ENCODE results near the gene PODXL2. TPM values are rescaled to one million over a fixed set of nuclear protein-coding genes. Genes with fewer than 3 reads are reported as not detected.

The PODXL2 gene
- polyA plus RNA-seq, 1 donor (not counting 4 experiments of a cell fraction or from before 2014, with no cell fraction given), result 1.6 TPM

DNA sequence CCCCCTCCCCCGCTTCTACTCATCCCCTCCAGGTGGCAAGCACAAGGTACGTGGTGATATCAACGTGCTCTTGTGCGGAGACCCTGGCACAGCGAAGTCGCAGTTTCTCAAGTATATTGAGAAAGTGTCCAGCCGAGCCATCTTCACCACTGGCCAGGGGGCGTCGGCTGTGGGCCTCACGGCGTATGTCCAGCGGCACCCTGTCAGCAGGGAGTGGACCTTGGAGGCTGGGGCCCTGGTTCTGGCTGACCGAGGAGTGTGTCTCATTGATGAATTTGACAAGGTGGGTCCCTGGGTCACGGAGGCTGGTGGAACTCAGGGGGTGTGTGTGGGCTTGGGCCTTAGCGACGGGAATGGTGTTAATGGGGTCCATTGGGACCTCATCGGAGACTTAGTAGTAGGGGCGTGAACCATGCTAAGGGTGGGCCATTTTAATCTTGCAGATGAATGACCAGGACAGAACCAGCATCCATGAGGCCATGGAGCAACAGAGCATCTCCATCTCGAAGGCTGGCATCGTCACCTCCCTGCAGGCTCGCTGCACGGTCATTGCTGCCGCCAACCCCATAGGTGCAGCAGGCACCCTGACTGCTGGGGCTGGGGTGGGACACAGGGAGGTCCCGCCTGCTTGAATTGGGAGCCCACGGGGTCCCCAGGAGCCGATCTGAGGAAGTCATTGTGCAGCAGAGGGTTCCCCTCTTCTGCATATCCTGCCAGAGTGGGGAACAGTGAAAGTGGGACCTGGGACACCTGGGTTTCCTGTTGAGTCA lies 12.0 kb upstream of the PODXL2 start:
- H3K9ac ChIP-seq (ENCODE audit: control insufficient read depth, extremely low read depth, insufficient read depth, low read length), result no peak overlapping the region
- peaks cover 1 to 28% of the 10 kb centered on the region in 2 experiments for H3K36me3 ChIP-seq (ENCODE audit: control insufficient read depth in 2 of 2, extremely low read depth in 1 of 2, insufficient read depth in 2 of 2, low read length in 2 of 2)
- H3K27me3 ChIP-seq (ENCODE audit: control insufficient read depth, extremely low read depth, insufficient read depth, low read length), result no peaks in the 10 kb centered on the region
- H2AFZ ChIP-seq (ENCODE audit: control insufficient read depth, low read length), result no peak overlapping the region
- no peaks in the 10 kb centered on the region for H3K4me1 ChIP-seq (ENCODE audit: control insufficient read depth, extremely low read depth, insufficient read depth, low read length)
- H3K4me3 ChIP-seq (ENCODE audit: control insufficient read depth in 2 of 3, extremely low read depth in 1 of 3, insufficient read depth in 2 of 3, low read depth in 1 of 3, low read length in 3 of 3), result no peak overlapping the region
- FAIRE-seq, result no peak
- no peaks in the 10 kb centered on the region for H3K9me3 ChIP-seq (ENCODE audit: control insufficient read depth, low read depth, low read length)
- H3K27ac ChIP-seq (ENCODE audit: control insufficient read depth, insufficient read depth, low read length), result no peak overlapping the region
- no peaks in the 10 kb centered on the region for H3K79me2 ChIP-seq (ENCODE audit: control insufficient read depth, insufficient read depth, low read length)
- no peak for TF ChIP-seq EZH2 (IDR thresholded peaks at IDR 0.05; ENCODE audit: low read length)
- TF ChIP-seq, protein P1, sequence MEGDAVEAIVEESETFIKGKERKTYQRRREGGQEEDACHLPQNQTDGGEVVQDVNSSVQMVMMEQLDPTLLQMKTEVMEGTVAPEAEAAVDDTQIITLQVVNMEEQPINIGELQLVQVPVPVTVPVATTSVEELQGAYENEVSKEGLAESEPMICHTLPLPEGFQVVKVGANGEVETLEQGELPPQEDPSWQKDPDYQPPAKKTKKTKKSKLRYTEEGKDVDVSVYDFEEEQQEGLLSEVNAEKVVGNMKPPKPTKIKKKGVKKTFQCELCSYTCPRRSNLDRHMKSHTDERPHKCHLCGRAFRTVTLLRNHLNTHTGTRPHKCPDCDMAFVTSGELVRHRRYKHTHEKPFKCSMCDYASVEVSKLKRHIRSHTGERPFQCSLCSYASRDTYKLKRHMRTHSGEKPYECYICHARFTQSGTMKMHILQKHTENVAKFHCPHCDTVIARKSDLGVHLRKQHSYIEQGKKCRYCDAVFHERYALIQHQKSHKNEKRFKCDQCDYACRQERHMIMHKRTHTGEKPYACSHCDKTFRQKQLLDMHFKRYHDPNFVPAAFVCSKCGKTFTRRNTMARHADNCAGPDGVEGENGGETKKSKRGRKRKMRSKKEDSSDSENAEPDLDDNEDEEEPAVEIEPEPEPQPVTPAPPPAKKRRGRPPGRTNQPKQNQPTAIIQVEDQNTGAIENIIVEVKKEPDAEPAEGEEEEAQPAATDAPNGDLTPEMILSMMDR (optimal IDR thresholded peaks at IDR 0.05 in 1 of 3, IDR thresholded peaks at IDR 0.05 in 1 of 3, conservative IDR thresholded peaks at IDR 0.05 in 1 of 3; ENCODE audit: extremely low read depth in 1 of 3, insufficient read depth in 2 of 3, low read length in 3 of 3), result no peak
- no peak overlapping the region for H3K4me2 ChIP-seq (ENCODE audit: control insufficient read depth, extremely low read depth, insufficient read depth, low read depth, low read length)
- no peak for DNase-seq (ENCODE audit: low read depth, low spot score)
- dilution Hi-C loops (cut with MboI; ENCODE audit: extremely low pct_ligation_motif_present, low sequenced_read_pairs), result no loop called here
- no peaks in the 10 kb centered on the region for H3K9me1 ChIP-seq (ENCODE audit: control insufficient read depth, extremely low read depth, insufficient read depth, low read length)
- no peaks in the 10 kb centered on the region for H4K20me1 ChIP-seq (ENCODE audit: control insufficient read depth, extremely low read depth, insufficient read depth, low read length)

DNA sequence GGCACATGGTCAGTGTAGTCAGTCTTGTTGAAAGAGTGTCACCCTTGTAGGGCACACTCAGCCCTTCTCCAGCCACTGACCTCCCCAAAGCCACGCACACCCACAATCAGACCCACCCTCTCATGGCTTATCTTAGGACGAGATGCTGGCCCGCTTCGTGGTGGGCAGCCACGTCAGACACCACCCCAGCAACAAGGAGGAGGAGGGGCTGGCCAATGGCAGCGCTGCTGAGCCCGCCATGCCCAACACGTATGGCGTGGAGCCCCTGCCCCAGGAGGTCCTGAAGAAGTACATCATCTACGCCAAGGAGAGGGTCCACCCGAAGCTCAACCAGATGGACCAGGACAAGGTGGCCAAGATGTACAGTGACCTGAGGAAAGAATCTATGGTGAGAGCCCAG lies 10.1 kb upstream of the PODXL2 start:
- H3K4me2 ChIP-seq (ENCODE audit: control insufficient read depth, extremely low read depth, insufficient read depth, low read depth, low read length), result no peak overlapping the region
- H3K9me1 ChIP-seq (ENCODE audit: control insufficient read depth, extremely low read depth, insufficient read depth, low read length), result no peaks in the 10 kb centered on the region
- no peak overlapping the region for H3K27ac ChIP-seq (ENCODE audit: control insufficient read depth, insufficient read depth, low read length)
- H2AFZ ChIP-seq (ENCODE audit: control insufficient read depth, low read length), result no peak overlapping the region
- DNase-seq (ENCODE audit: low read depth, low spot score) (no peak), FAIRE-seq (no peak)
- no peaks in the 10 kb centered on the region for H4K20me1 ChIP-seq (ENCODE audit: control insufficient read depth, extremely low read depth, insufficient read depth, low read length)
- H3K4me3 ChIP-seq (ENCODE audit: control insufficient read depth in 2 of 3, extremely low read depth in 1 of 3, insufficient read depth in 2 of 3, low read depth in 1 of 3, low read length in 3 of 3), result no peak overlapping the region
- no peaks in the 10 kb centered on the region for H3K79me2 ChIP-seq (ENCODE audit: control insufficient read depth, insufficient read depth, low read length)
- no peaks in the 10 kb centered on the region for H3K27me3 ChIP-seq (ENCODE audit: control insufficient read depth, extremely low read depth, insufficient read depth, low read length)
- H3K9me3 ChIP-seq (ENCODE audit: control insufficient read depth, low read depth, low read length), result no peaks in the 10 kb centered on the region
- no peak overlapping the region for H3K9ac ChIP-seq (ENCODE audit: control insufficient read depth, extremely low read depth, insufficient read depth, low read length)
- TF ChIP-seq, protein P1 (optimal IDR thresholded peaks at IDR 0.05 in 1 of 3, IDR thresholded peaks at IDR 0.05 in 1 of 3, conservative IDR thresholded peaks at IDR 0.05 in 1 of 3; ENCODE audit: extremely low read depth in 1 of 3, insufficient read depth in 2 of 3, low read length in 3 of 3), result no peak
- TF ChIP-seq EZH2 (IDR thresholded peaks at IDR 0.05; ENCODE audit: low read length), result no peak
- dilution Hi-C loops (cut with MboI; ENCODE audit: extremely low pct_ligation_motif_present, low sequenced_read_pairs), result no loop called here
- H3K36me3 ChIP-seq (ENCODE audit: control insufficient read depth in 2 of 2, extremely low read depth in 1 of 2, insufficient read depth in 2 of 2, low read length in 2 of 2), result peaks cover 0 to 22% of the 10 kb centered on the region in 2 experiments
- H3K4me1 ChIP-seq (ENCODE audit: control insufficient read depth, extremely low read depth, insufficient read depth, low read length), result no peaks in the 10 kb centered on the region

Data from keratinocyte (primary cell).